Hematopoietic multipotent progenitor cell treated with erythropoietin and hydrocortisone succinate and interleukin-3 and kit ligand, for 8 days (in vitro differentiated cells): Measurements from ENCODE around the gene PWP2.
"Not testable (repeated sequence)": the region's sequence is repeated elsewhere in the genome, so short reads cannot be mapped to it uniquely, and the experiment has no call there.

ENCODE experiments used
- DNase-seq: peaks from one replicate; pipeline ENCODE4 v3.0.0-alpha.2; 2015

The PWP2 gene

DNA sequence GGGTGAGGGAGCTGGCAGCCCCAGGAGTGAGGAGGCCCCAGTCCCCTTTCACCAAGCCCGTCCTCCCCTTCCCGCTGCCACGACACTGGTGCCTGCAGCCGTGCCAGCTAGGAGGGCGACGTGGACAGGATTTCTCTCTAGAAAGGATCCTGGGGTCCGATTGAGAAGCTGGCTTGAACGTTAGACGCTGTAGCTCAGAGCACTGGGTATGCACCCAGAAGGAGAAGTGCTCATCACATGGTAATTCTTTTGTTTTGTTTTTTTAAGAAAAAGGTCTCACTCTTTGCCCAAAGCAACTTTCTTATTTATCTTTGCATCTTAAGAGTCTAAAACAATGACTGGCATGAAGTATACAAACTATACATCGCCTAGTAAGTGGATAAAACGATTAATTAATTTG is 60.3 kb downstream of the PWP2 start:
- not testable (repeated sequence) for DNase-seq

DNA sequence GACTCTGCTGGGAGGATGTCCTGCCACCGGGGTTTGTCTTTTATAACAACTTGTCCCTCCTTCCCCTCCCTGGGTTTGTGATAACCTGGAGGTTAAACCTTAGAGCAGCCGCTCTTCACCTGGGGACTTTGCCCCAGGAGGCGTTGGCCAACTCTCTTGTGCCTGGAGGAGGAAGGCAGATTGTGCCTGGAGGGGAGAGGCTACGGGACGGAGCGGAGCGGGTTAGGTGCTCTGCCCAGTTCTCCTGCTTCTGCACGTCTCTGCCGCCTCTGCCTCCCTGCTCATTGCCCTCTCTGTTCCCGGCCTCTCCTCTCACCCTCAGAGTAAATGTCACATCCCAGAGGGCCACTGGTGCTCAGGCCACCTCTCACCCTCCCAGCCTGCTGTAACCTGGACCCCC is 63.1 kb downstream of the PWP2 start:
- not testable (repeated sequence) for DNase-seq

DNA sequence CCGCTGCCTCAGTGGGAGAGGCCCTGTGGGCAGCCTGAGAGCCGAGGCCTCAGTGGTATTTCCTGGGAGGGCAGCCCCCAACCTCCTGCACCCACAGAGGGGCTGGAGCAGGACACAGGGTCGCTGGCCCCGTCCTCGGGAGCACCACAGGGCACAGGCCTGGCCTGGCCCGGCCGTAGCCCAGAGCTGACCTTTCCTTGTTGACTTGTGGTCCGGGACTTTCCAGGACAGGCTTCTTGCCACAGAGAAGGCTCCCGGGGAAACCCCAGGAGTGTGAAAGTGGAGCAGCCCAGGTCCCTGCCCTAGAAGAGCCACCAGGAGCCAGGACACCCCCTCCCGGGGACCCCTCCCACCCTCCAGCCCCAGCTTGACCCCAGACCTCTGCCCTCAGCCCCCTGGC is 63.7 kb downstream of the PWP2 start:
- not testable (repeated sequence) for DNase-seq

DNA sequence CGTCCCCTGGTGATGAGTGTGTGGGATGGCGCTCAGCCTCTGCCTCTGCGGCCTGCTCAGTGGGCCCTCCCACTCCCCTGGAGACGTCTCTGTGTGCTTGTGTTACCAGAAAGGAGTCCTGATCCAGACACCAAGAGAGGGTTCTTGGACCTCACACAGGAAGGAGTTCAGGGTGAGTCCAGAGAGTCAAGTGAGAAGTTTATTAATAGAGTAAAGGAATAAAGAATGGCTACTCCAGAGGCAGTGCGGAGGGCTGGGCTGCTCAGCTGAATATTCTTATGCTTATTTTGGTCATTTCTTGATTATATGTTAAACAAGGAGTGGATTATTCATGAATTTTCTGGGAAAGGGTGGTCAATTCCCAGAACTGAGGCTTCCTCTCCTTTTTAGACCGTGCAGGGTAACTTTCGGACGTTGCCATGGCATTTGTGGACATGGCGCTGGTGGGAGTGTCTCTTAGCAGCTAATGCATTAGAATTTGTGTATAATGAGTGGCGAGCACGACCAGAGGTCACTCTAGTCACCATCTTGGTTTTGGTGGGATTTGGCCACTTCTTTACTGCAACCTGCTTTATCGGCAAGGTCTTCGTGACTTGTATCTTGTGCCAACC is 64.9 kb downstream of the PWP2 start:
- not testable (repeated sequence) for DNase-seq

DNA sequence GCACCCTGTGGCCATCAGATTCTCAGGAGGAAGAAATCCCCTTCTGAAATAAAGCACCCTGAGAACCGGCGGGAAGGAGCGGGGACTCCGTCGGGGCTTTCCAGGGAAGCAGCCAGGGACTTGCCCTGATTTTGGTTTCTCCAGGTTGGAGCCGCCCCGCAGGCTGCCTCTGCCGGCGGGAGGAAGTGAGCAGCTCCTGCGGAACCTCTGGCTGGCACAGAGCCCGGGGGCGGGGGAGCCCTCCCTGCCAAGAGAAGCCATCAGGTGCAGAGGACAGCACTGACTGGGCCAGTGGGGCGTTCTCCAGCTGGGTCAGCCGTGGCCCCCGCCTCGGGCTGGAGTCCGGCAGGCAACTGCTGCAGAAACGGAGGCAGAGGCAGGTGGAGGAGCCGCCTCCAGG is 65.5 kb downstream of the PWP2 start:
- not testable (repeated sequence) for DNase-seq

DNA sequence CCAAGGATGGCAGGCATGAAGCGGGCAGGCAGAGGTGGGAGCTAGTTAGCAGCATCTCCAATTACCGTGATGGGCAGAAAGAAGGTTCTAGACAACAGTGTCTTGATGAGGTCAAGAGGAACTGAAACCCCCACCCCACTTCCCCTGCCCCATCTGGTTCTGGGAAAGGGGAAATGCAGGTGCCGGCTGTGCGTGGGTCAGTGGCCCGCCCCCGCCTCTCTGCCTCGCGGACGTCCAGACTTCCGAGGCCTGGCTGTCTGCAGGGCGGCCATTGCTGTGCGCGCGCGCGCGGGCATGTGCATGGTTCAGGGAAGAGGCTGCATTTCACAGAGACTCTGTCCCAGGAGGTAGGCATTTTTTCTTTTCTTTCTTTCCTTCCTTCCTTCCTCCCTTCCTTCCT is 68.0 kb downstream of the PWP2 start:
- not testable (repeated sequence) for DNase-seq

DNA sequence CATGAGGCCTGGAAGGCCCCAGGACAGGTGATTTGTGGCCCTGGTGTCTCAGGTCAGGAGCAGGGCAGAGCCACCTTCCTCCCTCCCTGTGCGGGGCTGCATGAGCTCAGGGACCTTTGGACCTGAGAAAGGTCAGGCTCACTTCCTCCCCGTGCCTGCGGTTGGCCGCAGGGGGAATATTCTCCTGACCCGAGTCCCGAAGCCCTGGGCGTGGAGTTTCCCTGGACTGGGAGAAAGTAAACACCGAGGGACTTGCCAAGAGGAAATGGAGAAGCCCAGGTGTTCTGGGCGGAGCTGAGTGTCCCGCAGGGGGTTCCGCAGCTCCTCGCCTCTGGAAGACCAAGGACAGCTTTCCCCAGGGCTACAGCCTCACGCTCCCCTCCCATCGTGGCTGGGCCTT is 68.9 kb downstream of the PWP2 start:
- not testable (repeated sequence) for DNase-seq
